ENCODE data around the gene PFDN1. TPM values are rescaled to one million over a fixed set of nuclear protein-coding genes. Genes with fewer than 3 reads are reported as not detected.

The PFDN1 gene
- total RNA-seq, 1 experiment from 2014 or later = 91.9 TPM

DNA sequence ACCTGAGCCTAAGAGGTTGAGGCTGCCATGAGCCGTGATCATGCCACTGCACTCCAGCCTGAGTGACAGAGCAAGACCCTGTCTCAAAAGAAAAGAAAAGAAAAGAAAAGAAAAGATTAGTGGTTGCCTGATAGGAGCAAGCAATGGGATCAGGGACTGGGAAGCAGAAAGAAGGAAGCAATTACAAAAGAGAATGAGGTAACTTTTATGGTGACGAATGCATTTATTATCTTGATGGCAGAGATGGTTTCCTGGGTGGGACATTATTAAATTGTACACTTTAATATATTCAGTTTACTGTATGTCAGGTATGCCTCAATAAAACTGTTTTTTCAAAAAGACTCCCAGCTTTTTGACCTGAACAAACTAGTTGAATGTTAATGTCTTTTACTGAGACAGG lies 7.5 kb upstream of the PFDN1 start:
- peak overlapping the region; percentile 93 for H3K9ac ChIP-seq (ENCODE audit: low read length)
- CTCF ChIA-PET = no interaction called here
- H3K9me2 ChIP-seq (replicated peaks; ENCODE audit: low read length) = no peaks in the 10 kb centered on the region; the same call in 1 of the 2 replicates
- no peaks in the 10 kb centered on the region for H3K9me3 ChIP-seq (ENCODE audit: low read length)
- peak; percentile 15 for DNase-seq
- no peak for ATAC-seq
- peaks cover 41% of the 10 kb centered on the region for H3K4me1 ChIP-seq (ENCODE audit: insufficient read depth, low read length)
- no peaks in the 10 kb centered on the region for H3K27me3 ChIP-seq (ENCODE audit: low read length)
- H4K20me1 ChIP-seq (ENCODE audit: low read length) = no peaks in the 10 kb centered on the region
- BruUV-seq (replicated peaks) = no TSS peak
- H3K79me2 ChIP-seq (ENCODE audit: low read length) = no peaks in the 10 kb centered on the region
- intact Hi-C loops (cut with micrococcal nuclease) = loop anchor here (5.0 kb wide), 1 partner anchor 48 kb away; no protein-coding TSS in a partner anchor
- POLR2A ChIA-PET (ENCODE audit: unreplicated experiment) = interaction anchor here (0.7 to 1.4 kb wide), 2 partner anchors 13 to 36 kb away, joined by 3 to 4 read pairs; no protein-coding TSS in a partner anchor
- H3K4me2 ChIP-seq (ENCODE audit: low read length) = peak overlapping the region; percentile 80
- no peak overlapping the region for H2AFZ ChIP-seq (ENCODE audit: low read length)
- H3K36me3 ChIP-seq (ENCODE audit: low read depth, low read length) = no peaks in the 10 kb centered on the region
- H3K27ac ChIP-seq (ENCODE audit: low read length) = peak overlapping the region; percentile 98
- TF ChIP-seq EZH2 (IDR thresholded peaks at IDR 0.05; ENCODE audit: low read length, unreplicated experiment) (no peak), EZH2phosphoT487 (IDR thresholded peaks at IDR 0.05; ENCODE audit: borderline replicate concordance, low read length) (no peak)
- TF ChIP-seq, protein P1, sequence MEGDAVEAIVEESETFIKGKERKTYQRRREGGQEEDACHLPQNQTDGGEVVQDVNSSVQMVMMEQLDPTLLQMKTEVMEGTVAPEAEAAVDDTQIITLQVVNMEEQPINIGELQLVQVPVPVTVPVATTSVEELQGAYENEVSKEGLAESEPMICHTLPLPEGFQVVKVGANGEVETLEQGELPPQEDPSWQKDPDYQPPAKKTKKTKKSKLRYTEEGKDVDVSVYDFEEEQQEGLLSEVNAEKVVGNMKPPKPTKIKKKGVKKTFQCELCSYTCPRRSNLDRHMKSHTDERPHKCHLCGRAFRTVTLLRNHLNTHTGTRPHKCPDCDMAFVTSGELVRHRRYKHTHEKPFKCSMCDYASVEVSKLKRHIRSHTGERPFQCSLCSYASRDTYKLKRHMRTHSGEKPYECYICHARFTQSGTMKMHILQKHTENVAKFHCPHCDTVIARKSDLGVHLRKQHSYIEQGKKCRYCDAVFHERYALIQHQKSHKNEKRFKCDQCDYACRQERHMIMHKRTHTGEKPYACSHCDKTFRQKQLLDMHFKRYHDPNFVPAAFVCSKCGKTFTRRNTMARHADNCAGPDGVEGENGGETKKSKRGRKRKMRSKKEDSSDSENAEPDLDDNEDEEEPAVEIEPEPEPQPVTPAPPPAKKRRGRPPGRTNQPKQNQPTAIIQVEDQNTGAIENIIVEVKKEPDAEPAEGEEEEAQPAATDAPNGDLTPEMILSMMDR (conservative IDR thresholded peaks at IDR 0.05; ENCODE audit: low read depth, low read length) = no peak
- H3K4me3 ChIP-seq (ENCODE audit: low read length) = no peak overlapping the region
- H3F3A ChIP-seq (ENCODE audit: low read length, unreplicated experiment) = peaks cover 19% of the 10 kb centered on the region

- no TSS peak for BruUV-seq (replicated peaks)
- DNase-seq = no peak
- no peak overlapping the region; the same call in 1 of the 2 replicates for H3K4me2 ChIP-seq (ENCODE audit: low read length)
- ChIA-PET CTCF (no interaction called here), POLR2A (ENCODE audit: unreplicated experiment) (no interaction called here)
- no peaks in the 10 kb centered on the region for H3K79me2 ChIP-seq (ENCODE audit: low read length)
- no peaks in the 10 kb centered on the region for H3K36me3 ChIP-seq (ENCODE audit: low read depth, low read length)
- no peak overlapping the region for H3K4me3 ChIP-seq (ENCODE audit: low read length)
- no peaks in the 10 kb centered on the region for H3K27me3 ChIP-seq (ENCODE audit: low read length)
- no peak overlapping the region for H2AFZ ChIP-seq (ENCODE audit: low read length)
- H3K27ac ChIP-seq (ENCODE audit: low read length) = peak overlapping the region; percentile 98
- TF ChIP-seq, protein P1 (conservative IDR thresholded peaks at IDR 0.05; ENCODE audit: low read depth, low read length) = no peak
- TF ChIP-seq EZH2 (IDR thresholded peaks at IDR 0.05; ENCODE audit: low read length, unreplicated experiment) (no peak), EZH2phosphoT487 (IDR thresholded peaks at IDR 0.05; ENCODE audit: borderline replicate concordance, low read length) (no peak)
- ATAC-seq = no peak
- intact Hi-C loops (cut with micrococcal nuclease) = loop anchor here (5.0 kb wide), 1 partner anchor 47 kb away; no protein-coding TSS in a partner anchor
- peaks cover 41% of the 10 kb centered on the region for H3K4me1 ChIP-seq (ENCODE audit: insufficient read depth, low read length)
- H3K9me2 ChIP-seq (replicated peaks; ENCODE audit: low read length) = no peaks in the 10 kb centered on the region; the same call in 1 of the 2 replicates
- peaks cover 19% of the 10 kb centered on the region for H3F3A ChIP-seq (ENCODE audit: low read length, unreplicated experiment)
- H3K9ac ChIP-seq (ENCODE audit: low read length) = peak overlapping the region; percentile 93; the same call in 1 of the 2 replicates
- no peaks in the 10 kb centered on the region for H4K20me1 ChIP-seq (ENCODE audit: low read length)
- no peaks in the 10 kb centered on the region for H3K9me3 ChIP-seq (ENCODE audit: low read length)
These were observed 6.9 kb upstream of the PFDN1 start for GRCh38 chr5:140309706-140310249.

GRCh38 chr5:140305471-140305870 lies 2.6 kb upstream of the PFDN1 start:
- no peaks in the 10 kb centered on the region for H3K9me3 ChIP-seq (ENCODE audit: low read length)
- H3K79me2 ChIP-seq (ENCODE audit: low read length) = peaks cover 25% of the 10 kb centered on the region
- H3K4me1 ChIP-seq (ENCODE audit: insufficient read depth, low read length) = peaks cover 26% of the 10 kb centered on the region
- no peaks in the 10 kb centered on the region for H4K20me1 ChIP-seq (ENCODE audit: low read length)
- H2AFZ ChIP-seq (ENCODE audit: low read length) = no peak overlapping the region
- no peak overlapping the region for H3K4me3 ChIP-seq (ENCODE audit: low read length)
- POLR2A ChIA-PET (ENCODE audit: unreplicated experiment) = no interaction called here
- no peaks in the 10 kb centered on the region for H3F3A ChIP-seq (ENCODE audit: low read length, unreplicated experiment)
- TF ChIP-seq EZH2 (IDR thresholded peaks at IDR 0.05; ENCODE audit: low read length, unreplicated experiment) (no peak), EZH2phosphoT487 (IDR thresholded peaks at IDR 0.05; ENCODE audit: borderline replicate concordance, low read length) (no peak)
- TF ChIP-seq, protein P1 (conservative IDR thresholded peaks at IDR 0.05; ENCODE audit: low read depth, low read length) = no peak
- BruUV-seq (replicated peaks) = no TSS peak
- H3K27me3 ChIP-seq (ENCODE audit: low read length) = no peaks in the 10 kb centered on the region
- intact Hi-C loops (cut with micrococcal nuclease) = no loop called here
- peaks cover 2% of the 10 kb centered on the region; the same call in 1 of the 2 replicates for H3K36me3 ChIP-seq (ENCODE audit: low read depth, low read length)
- CTCF ChIA-PET = no interaction called here
- no peak overlapping the region for H3K4me2 ChIP-seq (ENCODE audit: low read length)
- DNase-seq = no peak
- no peaks in the 10 kb centered on the region; the same call in 1 of the 2 replicates for H3K9me2 ChIP-seq (replicated peaks; ENCODE audit: low read length)
- ATAC-seq = no peak
- H3K9ac ChIP-seq (ENCODE audit: low read length) = no peak overlapping the region
- no peak overlapping the region for H3K27ac ChIP-seq (ENCODE audit: low read length)
